ENCODE data around the gene RSRC1.
"Not testable (repeated sequence)": the region's sequence is repeated elsewhere in the genome, so short reads cannot be mapped to it uniquely, and the experiment has no call there.

- TF ChIP-seq POLR2A (IDR thresholded peaks at IDR 0.05; ENCODE audit: low read length); GATA1 (IDR thresholded peaks at IDR 0.05; ENCODE audit: low read depth, low read length): not testable (repeated sequence)
Measured at GRCh38 chr3:158516729-158517128, 406.8 kb downstream of the RSRC1 start.
